Astrocyte of the spinal cord (primary cell): ENCODE measurements around the gene ALDH16A1.
A peak's percentile ranks its signal among the peaks of the same experiment; 100 is the strongest.

Experiments used
- DNase-seq: peaks from one replicate; pipeline ENCODE4 v3.0.0; 2011; ENCODE audit warnings: low read depth, low spot score
- H3K4me3 ChIP-seq: 2 replicates; pipeline ENCODE4 v1.5.1; 2011; ENCODE audit warnings: low read depth, mild to moderate bottlenecking, low read length, moderate library complexity
- in situ Hi-C: cut with HindIII; loops from 2 replicates; pipeline ENCODE4 v1.10.0; 2017; ENCODE audit warnings: low sequenced_read_pairs
- TF ChIP-seq, protein P1 (sequence below): IDR thresholded peaks from 2 replicates; pipeline ENCODE4 v1.5.1; 2012; ENCODE audit warnings: low read depth, mild to moderate bottlenecking, low read length, inconsistent platforms

Gene ALDH16A1

GRCh38 chr19:49513746-49514118 is 60.7 kb downstream of the ALDH16A1 start:
- DNase-seq: no peak
- H3K4me3 ChIP-seq: peak overlapping the region; percentile 59
- in situ Hi-C loops: no loop called here
- TF ChIP-seq, protein P1, sequence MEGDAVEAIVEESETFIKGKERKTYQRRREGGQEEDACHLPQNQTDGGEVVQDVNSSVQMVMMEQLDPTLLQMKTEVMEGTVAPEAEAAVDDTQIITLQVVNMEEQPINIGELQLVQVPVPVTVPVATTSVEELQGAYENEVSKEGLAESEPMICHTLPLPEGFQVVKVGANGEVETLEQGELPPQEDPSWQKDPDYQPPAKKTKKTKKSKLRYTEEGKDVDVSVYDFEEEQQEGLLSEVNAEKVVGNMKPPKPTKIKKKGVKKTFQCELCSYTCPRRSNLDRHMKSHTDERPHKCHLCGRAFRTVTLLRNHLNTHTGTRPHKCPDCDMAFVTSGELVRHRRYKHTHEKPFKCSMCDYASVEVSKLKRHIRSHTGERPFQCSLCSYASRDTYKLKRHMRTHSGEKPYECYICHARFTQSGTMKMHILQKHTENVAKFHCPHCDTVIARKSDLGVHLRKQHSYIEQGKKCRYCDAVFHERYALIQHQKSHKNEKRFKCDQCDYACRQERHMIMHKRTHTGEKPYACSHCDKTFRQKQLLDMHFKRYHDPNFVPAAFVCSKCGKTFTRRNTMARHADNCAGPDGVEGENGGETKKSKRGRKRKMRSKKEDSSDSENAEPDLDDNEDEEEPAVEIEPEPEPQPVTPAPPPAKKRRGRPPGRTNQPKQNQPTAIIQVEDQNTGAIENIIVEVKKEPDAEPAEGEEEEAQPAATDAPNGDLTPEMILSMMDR: no peak

DNA sequence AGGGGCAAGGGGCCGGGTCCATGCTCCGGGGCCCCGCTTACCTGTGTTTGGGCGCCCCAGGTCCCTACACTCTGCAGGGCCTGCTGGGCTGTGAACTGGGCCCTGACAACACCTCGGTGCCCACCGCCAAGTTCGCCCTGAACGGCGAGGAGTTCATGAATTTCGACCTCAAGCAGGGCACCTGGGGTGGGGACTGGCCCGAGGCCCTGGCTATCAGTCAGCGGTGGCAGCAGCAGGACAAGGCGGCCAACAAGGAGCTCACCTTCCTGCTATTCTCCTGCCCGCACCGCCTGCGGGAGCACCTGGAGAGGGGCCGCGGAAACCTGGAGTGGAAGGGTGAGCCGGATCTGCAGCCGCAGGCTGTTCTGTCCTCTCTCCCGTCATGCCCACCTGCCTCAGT is 61.1 kb downstream of the ALDH16A1 start:
- no peak overlapping the region for H3K4me3 ChIP-seq
- in situ Hi-C loops: no loop called here
- DNase-seq: no peak
- TF ChIP-seq, protein P1: no peak

GRCh38 chr19:49515767-49516166 is 62.7 kb downstream of the ALDH16A1 start:
- no peak for DNase-seq
- TF ChIP-seq, protein P1: no peak
- H3K4me3 ChIP-seq: no peak overlapping the region
- in situ Hi-C loops: no loop called here

DNA sequence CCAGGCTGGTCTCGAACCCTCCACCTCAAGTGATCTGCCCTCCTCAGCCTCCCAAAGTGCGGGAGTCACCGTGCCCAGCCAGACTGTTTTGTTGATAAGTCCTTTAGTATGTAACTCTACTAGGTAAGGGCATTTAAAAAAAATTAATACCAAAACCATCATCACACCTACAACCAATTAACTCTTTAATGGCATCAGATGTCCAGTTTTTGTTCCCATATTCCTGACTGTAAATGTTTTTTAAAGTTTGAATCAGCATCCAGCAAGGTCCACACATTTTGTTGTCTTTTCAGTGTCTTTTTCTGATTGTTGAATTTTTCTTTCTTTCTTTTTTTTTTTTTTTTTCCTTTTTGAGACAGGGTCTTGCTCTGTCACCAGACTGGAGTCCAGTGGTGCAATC is 65.0 kb downstream of the ALDH16A1 start:
- in situ Hi-C loops: no loop called here
- no peak for DNase-seq
- no peak overlapping the region for H3K4me3 ChIP-seq
- TF ChIP-seq, protein P1: no peak
